Sigmoid colon (tissue), 4 donors: ENCODE data around the gene NSMF.

ENCODE experiments used
- CTCF ChIP-seq, 4 experiments: fragments of 450-650 bp in 3 of 4; fragments of 200-600 bp in 1 of 4; IDR thresholded peaks; one replicate each; pipeline ENCODE4 v1.5.1; 2016 to 2019; ENCODE audit warnings: antibody characterized with exemption in 4 of 4, mild to moderate bottlenecking in 3 of 4, moderate library complexity in 2 of 4
- EP300 ChIP-seq, 4 donors: sonication (generic); formaldehyde crosslinking; IDR thresholded peaks; one replicate each; pipeline ENCODE4 v1.6.1; 2017; ENCODE audit warnings: antibody characterized with exemption in 4 of 4
- POLR2AphosphoS5 ChIP-seq, 4 donors: sonication (generic); formaldehyde crosslinking; IDR thresholded peaks; one replicate each; pipeline ENCODE4 v1.6.1; 2017; ENCODE audit warnings: antibody characterized with exemption in 4 of 4

GRCh38 chr9:137486545-137487453, 27.7 kb upstream of the NSMF start:
- TF ChIP-seq CTCF (IDR thresholded peaks at IDR 0.05) (no peak), POLR2AphosphoS5 (IDR thresholded peaks at IDR 0.05) (no peak), EP300 (IDR thresholded peaks at IDR 0.05) (no peak)
